ENCODE results near the gene WIPI1. TPM values are rescaled to one million over a fixed set of nuclear protein-coding genes. Genes with fewer than 3 reads are reported as not detected.

The WIPI1 gene
- total and polyA plus RNA-seq, 2 donors from 2014 or later = 40.9 to 41.2 TPM

- TF ChIP-seq CTCF (IDR thresholded peaks at IDR 0.05; ENCODE audit: borderline replicate concordance, extremely low read depth, insufficient read depth) = no peak
- intact Hi-C loops (cut with DNase I) = no loop called here
- no peak for DNase-seq
- Histone ChIP-seq H3K4me1 (ENCODE audit: control insufficient read depth in 2 of 3, insufficient read depth in 2 of 3, low read depth in 1 of 3, low read length in 3 of 3) (peaks cover 0 to 6% (median 0%) of the 10 kb centered on the region in 3 donors), H3K9ac (ENCODE audit: low read length in 3 of 3) (no peak overlapping the region), H3K36me3 (ENCODE audit: control insufficient read depth in 2 of 3, insufficient read depth in 3 of 3, low read length in 3 of 3) (no peaks in the 10 kb centered on the region), H3K27ac (ENCODE audit: low read depth in 2 of 2, low read length in 2 of 2) (no peak overlapping the region), H3K4me3 (ENCODE audit: low read length in 3 of 3) (no peak overlapping the region), H3K9me3 (ENCODE audit: control insufficient read depth in 2 of 3, insufficient read depth in 1 of 3, low read length in 3 of 3) (peaks cover 0 to 6% (median 0%) of the 10 kb centered on the region in 3 donors), H3K27me3 (ENCODE audit: control insufficient read depth, insufficient read depth, low read length) (no peaks in the 10 kb centered on the region)
- no peak for FAIRE-seq
Measured at GRCh38 chr17:68403122-68403521, 54.2 kb downstream of the WIPI1 start.

DNA sequence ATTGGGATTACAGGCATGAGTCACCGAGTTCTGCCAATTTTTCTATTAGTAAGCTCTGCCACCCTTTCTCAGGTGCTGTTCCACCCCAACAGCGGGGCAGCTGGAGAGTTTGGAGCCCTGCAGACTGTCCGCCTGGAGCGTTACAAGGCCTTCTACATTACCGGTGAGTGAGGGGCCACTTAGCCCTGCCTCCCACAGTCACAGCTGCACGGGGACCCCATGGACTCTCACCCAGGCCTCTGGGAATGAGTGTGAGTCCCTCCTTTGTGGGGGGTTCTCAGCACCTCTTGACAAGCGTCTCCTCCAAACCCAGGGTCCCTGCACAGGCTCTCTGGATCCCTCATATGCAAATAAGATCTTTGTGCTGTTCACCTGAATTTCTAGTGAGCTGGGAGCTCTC, 56.0 kb downstream of the WIPI1 start:
- Histone ChIP-seq H3K9ac (ENCODE audit: low read length in 3 of 3) (no peak overlapping the region), H3K27me3 (ENCODE audit: control insufficient read depth, insufficient read depth, low read length) (no peaks in the 10 kb centered on the region), H3K9me3 (ENCODE audit: control insufficient read depth in 2 of 3, insufficient read depth in 1 of 3, low read length in 3 of 3) (peaks cover 0 to 6% (median 0%) of the 10 kb centered on the region in 3 donors), H3K36me3 (ENCODE audit: control insufficient read depth in 2 of 3, insufficient read depth in 3 of 3, low read length in 3 of 3) (no peaks in the 10 kb centered on the region), H3K27ac (ENCODE audit: low read depth in 2 of 2, low read length in 2 of 2) (no peak overlapping the region), H3K4me3 (ENCODE audit: low read length in 3 of 3) (no peak overlapping the region), H3K4me1 (ENCODE audit: control insufficient read depth in 2 of 3, insufficient read depth in 2 of 3, low read depth in 1 of 3, low read length in 3 of 3) (peaks cover 0 to 6% (median 0%) of the 10 kb centered on the region in 3 donors)
- no peak for FAIRE-seq
- TF ChIP-seq CTCF (IDR thresholded peaks at IDR 0.05; ENCODE audit: borderline replicate concordance, extremely low read depth, insufficient read depth) = no peak
- no peak for DNase-seq
- intact Hi-C loops (cut with DNase I) = no loop called here

GRCh38 chr17:68400404-68400735, 56.9 kb downstream of the WIPI1 start:
- H3K36me3 ChIP-seq (ENCODE audit: control insufficient read depth in 2 of 3, insufficient read depth in 3 of 3, low read length in 3 of 3) = no peaks in the 10 kb centered on the region
- no peak for DNase-seq

More at GRCh38 chr17:68400404-68400735, 56.9 kb downstream of the WIPI1 start:
- Histone ChIP-seq H3K27ac (ENCODE audit: low read depth in 2 of 2, low read length in 2 of 2) (no peak overlapping the region), H3K4me3 (ENCODE audit: low read length in 3 of 3) (no peak overlapping the region), H3K27me3 (ENCODE audit: control insufficient read depth, insufficient read depth, low read length) (no peaks in the 10 kb centered on the region), H3K9me3 (ENCODE audit: control insufficient read depth in 2 of 3, insufficient read depth in 1 of 3, low read length in 3 of 3) (peaks cover 0 to 6% (median 0%) of the 10 kb centered on the region in 3 donors), H3K4me1 (ENCODE audit: control insufficient read depth in 2 of 3, insufficient read depth in 2 of 3, low read depth in 1 of 3, low read length in 3 of 3) (peaks cover 0 to 6% (median 0%) of the 10 kb centered on the region in 3 donors), H3K9ac (ENCODE audit: low read length in 3 of 3) (no peak overlapping the region)
- no peak for TF ChIP-seq CTCF (IDR thresholded peaks at IDR 0.05; ENCODE audit: borderline replicate concordance, extremely low read depth, insufficient read depth)
- no peak for FAIRE-seq
- intact Hi-C loops (cut with DNase I) = no loop called here

Data from kidney (tissue), 14 donors.